ENCODE measurements around the gene CA7.

GRCh38 chr16:66899310-66899944 is 55.2 kb downstream of the CA7 start:
- TF ChIP-seq CTCF (tag by site-specific recombination; IDR thresholded peaks at IDR 0.05) (no peak), PATZ1 (tag by site-specific recombination; IDR thresholded peaks at IDR 0.05) (no peak), ELK4 (IDR thresholded peaks at IDR 0.05; ENCODE audit: borderline replicate concordance, low read depth, low read length) (no peak), SP2 (tag by site-specific recombination; IDR thresholded peaks at IDR 0.05) (no peak), ZNF529 (tag by site-specific recombination; IDR thresholded peaks at IDR 0.05; ENCODE audit: insufficient replicate concordance) (no peak)

All from HEK293 (cell line).